Heart left ventricle (tissue), 16 donors: ENCODE measurements around the gene RAB4B. TPM values are rescaled to one million over a fixed set of nuclear protein-coding genes. Genes with fewer than 3 reads are reported as not detected.
A peak's percentile ranks its signal among the peaks of the same experiment; 100 is the strongest.

Source experiments
- ATAC-seq, 4 donors: fragments of 200-7000 bp; cut with Tn5 transposase; one replicate each; pipeline ENCODE4 v1.9.1; 2020 to 2022; ENCODE audit warnings: moderate library complexity in 4 of 4, mild to moderate bottlenecking in 3 of 4, moderate number of reproducible peaks in 1 of 4
- DNase-seq, 5 donors: peaks; one replicate each; pipeline ENCODE4 v3.0.0-alpha.2; 2020
- H3K27ac ChIP-seq, 12 donors: fragments of 200-600 bp; sonication (generic) in 4 of 12; one replicate each; pipeline versions ENCODE4 v1.5.0 to v1.8.0; 2016 to 2022; ENCODE audit warnings: mild to moderate bottlenecking in 2 of 12
- H3K27me3 ChIP-seq, 9 donors: fragments of 200-600 bp; sonication (generic) in 2 of 9; one replicate each; pipeline versions ENCODE4 v1.5.1 to v1.8.0; 2016 to 2022; ENCODE audit warnings: mild to moderate bottlenecking in 3 of 9
- H3K36me3 ChIP-seq, 9 donors: fragments of 200-600 bp; sonication (generic) in 2 of 9; one replicate each; pipeline versions ENCODE4 v1.5.0 to v1.8.0; 2018 to 2022; ENCODE audit warnings: mild to moderate bottlenecking in 2 of 9
- H3K4me1 ChIP-seq, 12 donors: fragments of 200-600 bp; sonication (generic) in 4 of 12; one replicate each; pipeline versions ENCODE4 v1.5.0 to v1.8.0; 2016 to 2022; ENCODE audit warnings: mild to moderate bottlenecking in 3 of 12
- H3K4me3 ChIP-seq, 12 donors: fragments of 200-600 bp; sonication (generic) in 4 of 12; one replicate each; pipeline versions ENCODE4 v1.5.0 to v1.8.0; 2017 to 2022; ENCODE audit warnings: mild to moderate bottlenecking in 9 of 12, moderate library complexity in 4 of 12
- H3K9me3 ChIP-seq, 12 donors: fragments of 200-600 bp; sonication (generic) in 4 of 12; one replicate each; pipeline versions ENCODE4 v1.5.0 to v1.8.0; 2016 to 2022; ENCODE audit warnings: mild to moderate bottlenecking in 1 of 12
- POLR2A ChIP-seq, 2 donors: fragments of 450-650 bp; IDR thresholded peaks; one replicate each; pipeline ENCODE4 v1.6.1; 2017; ENCODE audit warnings: antibody characterized with exemption in 2 of 2, mild to moderate bottlenecking in 2 of 2, moderate library complexity in 2 of 2
- WGBS, 4 donors: extraction: QIAGEN DNeasy Blood & Tissue Kit in 2 of 4; methylation state at CpG; one replicate each; pipeline versions ENCODE4 v1.1.5 to v1.1.7; 2013 to 2018; 5-methylcytosine and 5-hydroxymethylcytosine counted together
- intact Hi-C, 10 donors: fragments of 100-400 bp; cut with DNase I; formaldehyde crosslinking; loops; one replicate each; pipeline versions ENCODE4 v1.11.1 to v1.14.2; 2022
- polyA plus RNA-seq, 2 donors: library from polyadenylated mRNA; stranded (reverse); fragments of 200-250 nt; gene quantifications; one replicate each; pipeline ENCODE4 v1.2.3, GENCODE V29; 2013
- total RNA-seq, 9 donors: library from RNA; depleted of rRNA in 2 of 9; stranded (reverse); fragments of >200 nt in 2 of 9; fragmentation: NEBNext Ultra II Directional in 3 of 9; extraction: Animal tissue kit (Norgen Biotek cat#: 25700) in 3 of 9; gene quantifications; one replicate each; pipeline versions ENCODE4 v1.1.0 to v1.2.4, GENCODE V29; 2016 to 2023
- TF ChIP-seq, protein P1 (sequence below), 12 donors: fragments of 200-600 bp; sonication (generic) in 4 of 12; IDR thresholded peaks; one replicate each; pipeline versions ENCODE4 v1.5.0 to v1.8.0; 2018 to 2022; ENCODE audit warnings: antibody characterized with exemption in 12 of 12, mild to moderate bottlenecking in 5 of 12
- donor health status: ischemic (EF 13 %, LVEDD 7.1; RV severe dilation, severe dysfunction).
- donor health status: healthy with polysubstance abuse.
- donor health status: DM: no; HTN: yes; CAD: no.
- donor health status: DM: no; HTN: no; CAD: no.
- donor health status: ischemic (EF 25% LVEDD 6.9; RV normal size, moderate dysfunction).
- donor health status: ischemic (EF 25% LVEDD 5.7; RV mildly dilated, moderate dysfunction).
- donor health status: healthy.
- donor health status: DM: yes; HTN: yes; CAD: no.
- donor health status: ischemic (EF 35%, LVEDD 5.7; RV mildly dilated, moderate dysfunction).
- donor health status: nonischemic (EF 11% LVEDD 7.7; RV severe dilation, severe dysfunction).
- donor health status: DM: yes; HTN: yes; CAD: no.
- donor health status: PGD.
- donor health status: ischemic (EF 29% LVEDD 5.4; RV normal size, mild dysfunction).
- donor health status: nonischemic (EF 23%, LVEDD 6.1; RV moderate dilation, normal function).

Gene RAB4B
- total and polyA plus RNA-seq, 11 donors = 12.3 to 50.1 (median 17.2) TPM

- peaks cover 2 to 100% (median 95%) of the 10 kb centered on the region in 9 donors for H3K36me3 ChIP-seq
- H3K9me3 ChIP-seq = no peaks in the 10 kb centered on the region
- no peaks in the 10 kb centered on the region for H3K27me3 ChIP-seq
- no peak overlapping the region for H3K27ac ChIP-seq
- 95 to 97% (median 95%) methylated on average over 11 of the region's 11 CpGs for WGBS, 4 donors
- ATAC-seq = no peak
- H3K4me3 ChIP-seq = no peak overlapping the region
- no peak for TF ChIP-seq POLR2A (IDR thresholded peaks at IDR 0.05)
- TF ChIP-seq, protein P1, sequence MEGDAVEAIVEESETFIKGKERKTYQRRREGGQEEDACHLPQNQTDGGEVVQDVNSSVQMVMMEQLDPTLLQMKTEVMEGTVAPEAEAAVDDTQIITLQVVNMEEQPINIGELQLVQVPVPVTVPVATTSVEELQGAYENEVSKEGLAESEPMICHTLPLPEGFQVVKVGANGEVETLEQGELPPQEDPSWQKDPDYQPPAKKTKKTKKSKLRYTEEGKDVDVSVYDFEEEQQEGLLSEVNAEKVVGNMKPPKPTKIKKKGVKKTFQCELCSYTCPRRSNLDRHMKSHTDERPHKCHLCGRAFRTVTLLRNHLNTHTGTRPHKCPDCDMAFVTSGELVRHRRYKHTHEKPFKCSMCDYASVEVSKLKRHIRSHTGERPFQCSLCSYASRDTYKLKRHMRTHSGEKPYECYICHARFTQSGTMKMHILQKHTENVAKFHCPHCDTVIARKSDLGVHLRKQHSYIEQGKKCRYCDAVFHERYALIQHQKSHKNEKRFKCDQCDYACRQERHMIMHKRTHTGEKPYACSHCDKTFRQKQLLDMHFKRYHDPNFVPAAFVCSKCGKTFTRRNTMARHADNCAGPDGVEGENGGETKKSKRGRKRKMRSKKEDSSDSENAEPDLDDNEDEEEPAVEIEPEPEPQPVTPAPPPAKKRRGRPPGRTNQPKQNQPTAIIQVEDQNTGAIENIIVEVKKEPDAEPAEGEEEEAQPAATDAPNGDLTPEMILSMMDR (IDR thresholded peaks at IDR 0.05) = no peak
- DNase-seq = no peak
- intact Hi-C loops = loop anchor here in 1 of 10 donors (5.0 kb wide), 1 partner anchor 63 kb away; no protein-coding TSS in a partner anchor
- H3K4me1 ChIP-seq = peaks cover 0 to 10% (median 2%) of the 10 kb centered on the region in 12 donors
Observed at GRCh38 chr19:40735013-40735771, 42.9 kb upstream of the RAB4B start.

GRCh38 chr19:40736661-40737060 is 41.4 kb upstream of the RAB4B start:
- Histone ChIP-seq H3K27ac (peak overlapping the region in 4 of 12 donors; percentile 9 to 56 (median 20)), H3K36me3 (peaks cover 2 to 92% (median 82%) of the 10 kb centered on the region in 9 donors), H3K4me3 (no peak overlapping the region), H3K27me3 (no peaks in the 10 kb centered on the region), H3K9me3 (no peaks in the 10 kb centered on the region), H3K4me1 (peaks cover 0 to 24% (median 13%) of the 10 kb centered on the region in 12 donors)
- TF ChIP-seq POLR2A (IDR thresholded peaks at IDR 0.05) = no peak
- TF ChIP-seq, protein P1 (IDR thresholded peaks at IDR 0.05) = no peak
- intact Hi-C loops = loop anchor here in 1 of 10 donors (5.0 kb wide), 1 partner anchor 64 kb away; no protein-coding TSS in a partner anchor
- ATAC-seq = no peak
- DNase-seq = no peak
- WGBS, 4 donors = 87 to 94% (median 91%) methylated on average over 8 to 9 of the region's 9 CpGs

DNA sequence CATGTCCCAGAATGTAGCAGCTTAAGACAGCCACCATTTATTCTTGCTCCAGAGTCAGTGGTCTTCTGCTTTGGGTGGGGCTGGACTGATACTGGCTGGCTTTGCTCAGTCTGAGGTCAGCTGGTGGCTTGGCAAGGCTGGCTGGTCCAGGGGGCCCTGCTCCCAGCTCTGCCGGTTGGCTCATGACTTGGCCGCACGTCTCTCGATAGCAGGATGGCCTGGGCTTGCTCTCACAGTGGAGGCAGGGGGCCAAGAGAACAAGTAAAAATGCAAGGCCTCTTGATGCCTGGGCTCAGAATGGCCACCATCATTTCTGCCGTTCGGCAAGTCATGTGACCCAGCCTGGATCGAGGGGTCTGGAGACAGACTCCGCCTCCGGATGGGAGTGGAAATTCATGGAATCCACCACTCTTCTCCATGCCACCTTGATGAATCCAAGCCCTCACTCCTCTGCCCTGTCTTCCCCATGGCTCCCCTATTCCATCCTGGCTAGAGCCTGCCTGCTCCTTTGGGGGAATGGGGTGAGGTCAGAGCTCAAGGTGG is 40.9 kb upstream of the RAB4B start:
- intact Hi-C loops = loop anchor here in 1 of 10 donors (5.0 kb wide), 1 partner anchor 65 kb away; no protein-coding TSS in a partner anchor
- 57 to 79% (median 74%) methylated on average over 5 to 9 of the region's 9 CpGs for WGBS, 4 donors
- H3K27ac ChIP-seq = peak overlapping the region in 4 of 12 donors; percentile 9 to 56 (median 20)
- H3K36me3 ChIP-seq = peaks cover 2 to 87% (median 77%) of the 10 kb centered on the region in 9 donors
- H3K4me1 ChIP-seq = peaks cover 0 to 25% (median 13%) of the 10 kb centered on the region in 12 donors
- H3K27me3 ChIP-seq = no peaks in the 10 kb centered on the region
- no peak overlapping the region for H3K4me3 ChIP-seq
- DNase-seq (peak in 1 of 5 donors; percentile 58), ATAC-seq (peak; percentile 24 to 65 (median 54))
- no peaks in the 10 kb centered on the region for H3K9me3 ChIP-seq
- TF ChIP-seq POLR2A (IDR thresholded peaks at IDR 0.05) = no peak
- TF ChIP-seq, protein P1 (IDR thresholded peaks at IDR 0.05) = no peak
